Keratinocyte (primary cell): ENCODE measurements around the gene CIB1. TPM values are rescaled to one million over a fixed set of nuclear protein-coding genes. Genes with fewer than 3 reads are reported as not detected.

Experiments
- DNase-seq: peaks from one replicate; pipeline ENCODE4 v3.0.0-alpha.2; 2011; ENCODE audit warnings: low read depth, missing footprints, low spot score
- FAIRE-seq: peaks from 2 replicates; lab custom pipeline; 2011; peaks lifted over from hg19 to GRCh38; lab: Jason Lieb, UNC
- H2AFZ ChIP-seq: 2 replicates; pipeline ENCODE4 v1.6.0; 2012; ENCODE audit warnings: low read length, control low read depth, inconsistent platforms; ENCODE audit not compliant: control insufficient read depth
- H3K27ac ChIP-seq: 2 replicates; pipeline ENCODE4 v1.5.1; 2011; ENCODE audit warnings: low read length; ENCODE audit not compliant: control insufficient read depth, insufficient read depth
- H3K27me3 ChIP-seq: 3 replicates; pipeline ENCODE4 v1.6.0; 2011; ENCODE audit warnings: low read length; ENCODE audit not compliant: control insufficient read depth, insufficient read depth; ENCODE audit errors: extremely low read depth
- H3K36me3 ChIP-seq, 2 experiments: 2 replicates in 1 of 2; 3 replicates in 1 of 2; pipeline ENCODE4 v1.5.1; 2011; ENCODE audit warnings: low read length in 2 of 2, mild to moderate bottlenecking in 1 of 2; ENCODE audit not compliant: control insufficient read depth in 2 of 2, insufficient read depth in 2 of 2; ENCODE audit errors: extremely low read depth in 1 of 2
- H3K4me1 ChIP-seq: 3 replicates; pipeline ENCODE4 v1.5.1; 2011; ENCODE audit warnings: low read length; ENCODE audit not compliant: control insufficient read depth, insufficient read depth; ENCODE audit errors: extremely low read depth
- H3K4me2 ChIP-seq: 3 replicates; pipeline ENCODE4 v1.6.0; 2011; ENCODE audit warnings: low read depth, low read length; ENCODE audit not compliant: control insufficient read depth, insufficient read depth; ENCODE audit errors: extremely low read depth
- H3K4me3 ChIP-seq, 3 experiments: fragments of 200-600 bp in 1 of 3; sonication (generic) in 1 of 3; 2 replicates in 2 of 3; 3 replicates in 1 of 3; pipeline ENCODE4 v1.5.1; 2011 to 2016; ENCODE audit warnings: low read length in 3 of 3, mild to moderate bottlenecking in 3 of 3, control low read depth in 2 of 3, inconsistent platforms in 1 of 3, low read depth in 1 of 3, mixed read lengths in 1 of 3, mixed run types in 1 of 3, moderate library complexity in 1 of 3; ENCODE audit not compliant: control insufficient read depth in 2 of 3, insufficient read depth in 2 of 3; ENCODE audit errors: extremely low read depth in 1 of 3
- H3K79me2 ChIP-seq: 2 replicates; pipeline ENCODE4 v1.6.0; 2012; ENCODE audit warnings: low read length; ENCODE audit not compliant: control insufficient read depth, insufficient read depth
- H3K9ac ChIP-seq: 3 replicates; pipeline ENCODE4 v1.6.0; 2011; ENCODE audit warnings: low read length; ENCODE audit not compliant: control insufficient read depth, insufficient read depth; ENCODE audit errors: extremely low read depth
- H3K9me1 ChIP-seq: 3 replicates; pipeline ENCODE4 v1.6.0; 2011; ENCODE audit warnings: low read length; ENCODE audit not compliant: control insufficient read depth, insufficient read depth; ENCODE audit errors: extremely low read depth
- H3K9me3 ChIP-seq: 2 replicates; pipeline ENCODE4 v1.5.1; 2012; ENCODE audit warnings: low read depth, low read length; ENCODE audit not compliant: control insufficient read depth
- H4K20me1 ChIP-seq: 3 replicates; pipeline ENCODE4 v1.6.0; 2011; ENCODE audit warnings: low read length; ENCODE audit not compliant: control insufficient read depth, insufficient read depth; ENCODE audit errors: extremely low read depth
- CTCF ChIP-seq, 3 experiments: IDR thresholded peaks in 1 of 3; conservative IDR thresholded peaks in 1 of 3; optimal IDR thresholded peaks in 1 of 3; 2 replicates in 2 of 3; 3 replicates in 1 of 3; pipeline versions ENCODE3 to v1.5.1; 2011; ENCODE audit warnings: low read length in 3 of 3, mild to moderate bottlenecking in 3 of 3, moderate library complexity in 2 of 3, control low read depth in 1 of 3, inconsistent platforms in 1 of 3; ENCODE audit not compliant: insufficient read depth in 2 of 3; ENCODE audit errors: extremely low read depth in 1 of 3
- EZH2 ChIP-seq: IDR thresholded peaks from one replicate; pipeline ENCODE4 v1.6.1; 2012; ENCODE audit warnings: inconsistent platforms, mild to moderate bottlenecking, low read length, moderate library complexity
- dilution Hi-C: fragments of 300-500 bp; cut with MboI; formaldehyde crosslinking; loops from one replicate; pipeline ENCODE4 v1.7.0; 2020; ENCODE audit warnings: low sequenced_read_pairs; ENCODE audit not compliant: extremely low pct_ligation_motif_present
- polyA plus RNA-seq, 5 experiments: library from polyadenylated mRNA; depleted of rRNA in 3 of 5; stranded (reverse) in 3 of 5; stranded (forward) in 1 of 5; unstranded in 1 of 5; fragments of >200 nt; gene quantifications; 1 replicate in 1 of 5; 2 replicates in 3 of 5; 3 replicates in 1 of 5; pipeline versions ENCODE4 v1.2.1 to v1.2.3, GENCODE V29; 2011 to 2012; ENCODE audit warnings: missing spikeins in 2 of 5, low read depth in 1 of 5, low replicate concordance in 1 of 5

Gene CIB1
- polyA plus RNA-seq, 1 donor (not counting 4 experiments of a cell fraction or from before 2014, with no cell fraction given) = 70.9 TPM

- DNase-seq = no peak
- no peak for FAIRE-seq
- Histone ChIP-seq H4K20me1 (peaks cover 3% of the 10 kb centered on the region), H3K4me3 (peak overlapping the region; percentile 70 to 76 (median 72)), H3K9me3 (no peaks in the 10 kb centered on the region), H3K79me2 (peaks cover 15% of the 10 kb centered on the region), H3K4me1 (peaks cover 25% of the 10 kb centered on the region), H2AFZ (no peak overlapping the region), H3K36me3 (peaks cover 18 to 26% of the 10 kb centered on the region in 2 experiments), H3K27ac (peak overlapping the region; percentile 78), H3K9me1 (no peaks in the 10 kb centered on the region), H3K4me2 (peak overlapping the region; percentile 73), H3K9ac (peak overlapping the region; percentile 86), H3K27me3 (no peaks in the 10 kb centered on the region)
- dilution Hi-C loops = no loop called here
- peak; percentile 35 to 50 (median 42) for TF ChIP-seq CTCF (optimal IDR thresholded peaks at IDR 0.05 in 1 of 3, IDR thresholded peaks at IDR 0.05 in 1 of 3, conservative IDR thresholded peaks at IDR 0.05 in 1 of 3; ENCODE audit: extremely low read depth in 1 of 3, insufficient read depth in 2 of 3, low read length in 3 of 3)
- TF ChIP-seq EZH2 = no peak
These were observed 777 bp downstream of the CIB1 start for GRCh38 chr15:90232941-90233386.

GRCh38 chr15:90232196-90232595, 1.5 kb downstream of the CIB1 start:
- Histone ChIP-seq H2AFZ (no peak overlapping the region), H3K27me3 (no peaks in the 10 kb centered on the region), H3K27ac (no peak overlapping the region), H3K4me3 (peak overlapping the region in 2 of 3 experiments; percentile 9 to 18), H3K4me1 (peaks cover 25% of the 10 kb centered on the region), H3K9ac (no peak overlapping the region), H3K9me1 (no peaks in the 10 kb centered on the region), H3K36me3 (peaks cover 22 to 33% of the 10 kb centered on the region in 2 experiments), H3K9me3 (no peaks in the 10 kb centered on the region), H3K4me2 (peak overlapping the region; percentile 73), H4K20me1 (peaks cover 3% of the 10 kb centered on the region), H3K79me2 (peaks cover 16% of the 10 kb centered on the region)
- DNase-seq = no peak
- no peak for FAIRE-seq
- no peak for TF ChIP-seq EZH2
- TF ChIP-seq CTCF (optimal IDR thresholded peaks at IDR 0.05 in 1 of 3, IDR thresholded peaks at IDR 0.05 in 1 of 3, conservative IDR thresholded peaks at IDR 0.05 in 1 of 3; ENCODE audit: extremely low read depth in 1 of 3, insufficient read depth in 2 of 3, low read length in 3 of 3) = no peak
- dilution Hi-C loops = no loop called here
